Stimulated activated naive CD8-positive, alpha-beta T cell treated with anti-CD3 and anti-CD28 coated beads, Interleukin-15, Interleukin-2, amounts not matched to agents 100 ng/mL and 50 ng/mL, for 24 hours (primary cell): ENCODE data around the gene NBL1.

Source experiments
- H3K27ac Mint-ChIP-seq: one replicate; pipeline ENCODE4 v1.8.0; 2021; ENCODE audit warnings: mild to moderate bottlenecking, mixed read lengths
- H3K27me3 Mint-ChIP-seq: one replicate; pipeline ENCODE4 v1.8.0; 2021; ENCODE audit warnings: mixed read lengths
- H3K36me3 Mint-ChIP-seq: one replicate; pipeline ENCODE4 v1.8.0; 2021; ENCODE audit warnings: low read depth, mixed read lengths
- H3K4me1 Mint-ChIP-seq: one replicate; pipeline ENCODE4 v1.8.0; 2021; ENCODE audit warnings: low read depth, mixed read lengths
- H3K4me3 Mint-ChIP-seq: one replicate; pipeline ENCODE4 v1.8.0; 2021; ENCODE audit warnings: mild to moderate bottlenecking, mixed read lengths
- H3K9me3 Mint-ChIP-seq: one replicate; pipeline ENCODE4 v1.8.0; 2021; ENCODE audit warnings: mixed read lengths

Gene NBL1

DNA sequence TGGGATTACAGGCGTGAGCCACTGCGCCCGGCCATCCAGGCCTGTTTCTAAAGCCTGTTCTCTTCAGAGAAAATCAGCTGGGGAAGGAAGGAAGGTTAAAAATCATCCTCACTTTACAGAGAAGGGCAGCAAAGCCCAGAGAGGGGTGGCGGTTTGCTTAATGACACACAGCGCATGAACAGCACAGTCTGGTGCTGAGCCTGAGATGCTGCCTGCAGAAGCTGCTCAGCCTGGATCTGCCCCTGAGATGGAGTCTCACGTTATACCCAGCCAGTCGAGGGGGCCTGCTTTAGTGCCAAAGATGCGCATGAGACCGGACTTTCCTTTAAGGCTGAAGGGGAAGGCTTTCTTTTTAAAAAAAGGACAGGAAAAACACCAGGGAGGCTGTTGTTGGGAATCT, 41.9 kb downstream of the NBL1 start:
- no peak overlapping the region for H3K27ac Mint-ChIP-seq
- no peaks in the 10 kb centered on the region for H3K9me3 Mint-ChIP-seq
- H3K4me3 Mint-ChIP-seq, result no peak overlapping the region
- H3K27me3 Mint-ChIP-seq, result no peaks in the 10 kb centered on the region
- H3K4me1 Mint-ChIP-seq, result peaks cover 25% of the 10 kb centered on the region
- H3K36me3 Mint-ChIP-seq, result peaks cover 27% of the 10 kb centered on the region

DNA sequence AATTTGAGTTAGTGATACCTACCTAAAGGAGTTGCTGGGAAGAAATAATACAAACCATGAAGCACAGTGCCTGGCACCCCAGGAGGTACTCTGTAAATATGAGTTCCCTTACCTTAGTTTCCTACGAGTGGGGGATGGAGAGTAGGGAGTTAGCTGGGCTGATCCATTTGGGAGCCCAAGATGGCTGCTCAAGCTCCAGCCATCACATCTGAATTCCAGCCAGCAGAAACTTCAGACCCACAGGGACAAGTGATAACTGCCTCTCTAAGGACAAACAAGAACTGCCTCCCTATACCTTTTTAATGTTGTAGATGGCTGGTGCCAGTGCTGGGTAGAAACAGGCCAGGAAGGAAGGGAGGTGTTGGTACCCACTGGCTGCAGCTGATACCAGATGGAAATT, 43.3 kb downstream of the NBL1 start:
- peaks cover 40% of the 10 kb centered on the region for H3K36me3 Mint-ChIP-seq
- no peaks in the 10 kb centered on the region for H3K27me3 Mint-ChIP-seq
- H3K27ac Mint-ChIP-seq, result no peak overlapping the region
- H3K4me1 Mint-ChIP-seq, result peaks cover 30% of the 10 kb centered on the region
- no peaks in the 10 kb centered on the region for H3K9me3 Mint-ChIP-seq
- no peak overlapping the region for H3K4me3 Mint-ChIP-seq

DNA sequence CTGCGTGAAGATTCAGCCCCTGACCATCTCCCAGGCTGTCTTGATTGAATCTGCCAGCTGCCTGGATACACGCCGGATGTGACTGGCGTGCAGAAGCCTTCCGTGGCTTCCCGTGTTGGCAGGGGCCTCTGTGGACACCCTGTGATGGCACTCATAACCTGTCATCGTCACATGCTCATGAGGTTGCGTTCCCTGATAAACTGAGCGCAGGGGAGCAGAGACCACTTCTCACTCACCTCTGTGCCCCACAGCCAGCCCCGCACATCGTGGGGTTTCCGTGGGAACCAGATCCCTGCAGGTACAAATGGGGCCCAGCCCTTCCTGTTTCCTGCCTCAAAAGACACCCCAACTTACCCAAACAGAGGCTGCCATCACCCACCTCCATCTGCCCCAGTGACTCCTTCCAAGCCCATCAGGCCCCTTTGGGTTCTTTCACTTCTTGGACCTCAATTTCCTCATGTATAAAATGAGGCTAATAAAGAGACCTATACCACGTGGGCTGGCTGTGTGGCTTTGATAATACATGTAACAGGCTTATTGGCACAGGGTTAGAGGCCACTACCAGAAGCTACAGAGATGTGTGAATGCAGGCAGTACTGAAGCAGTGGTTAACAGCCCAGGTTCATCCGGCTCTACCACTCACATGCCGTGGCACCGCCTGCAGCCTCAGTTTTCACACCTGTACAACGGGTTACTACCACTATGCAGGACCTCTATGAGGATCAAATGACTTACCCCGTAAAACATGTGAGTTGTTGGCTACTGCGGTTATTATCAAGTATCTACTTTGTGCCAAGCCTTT, 44.1 kb downstream of the NBL1 start:
- Mint-ChIP-seq H3K36me3 (peaks cover 40% of the 10 kb centered on the region), H3K27me3 (no peaks in the 10 kb centered on the region), H3K4me1 (peaks cover 30% of the 10 kb centered on the region), H3K27ac (peak overlapping the region; percentile 12), H3K4me3 (no peak overlapping the region), H3K9me3 (no peaks in the 10 kb centered on the region)

DNA sequence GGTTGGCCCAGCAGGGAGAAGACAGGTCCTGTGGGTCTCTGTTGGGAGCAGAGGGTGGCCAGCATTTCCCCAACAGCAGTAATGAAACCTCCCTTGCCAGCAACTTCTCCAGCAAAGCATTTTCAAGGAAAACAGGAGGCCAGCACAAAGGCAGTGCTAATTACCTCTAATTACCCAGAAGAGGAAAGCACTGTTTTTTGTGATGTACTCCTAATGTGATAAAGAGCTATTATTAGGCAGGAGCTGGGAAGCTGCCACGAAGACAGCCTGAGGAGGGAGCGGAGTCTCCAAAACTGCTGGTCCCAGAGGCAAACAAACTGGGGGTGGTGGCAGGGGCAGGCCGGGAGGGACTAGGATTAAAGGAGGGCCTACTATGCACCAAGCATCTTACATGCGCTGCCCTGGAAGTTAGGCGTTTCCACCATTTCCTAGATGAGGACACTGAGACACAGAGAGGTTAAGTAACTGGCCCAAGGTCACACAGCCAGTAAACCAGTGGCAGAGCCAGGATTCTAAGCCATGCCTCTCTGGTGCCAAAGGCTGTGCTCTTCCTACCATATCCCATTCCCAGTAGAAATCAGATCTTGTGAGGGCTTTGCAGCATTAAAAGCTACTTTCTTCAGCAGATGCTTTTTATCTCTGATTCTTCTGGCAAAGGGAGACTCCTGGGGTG, 45.1 kb downstream of the NBL1 start:
- peaks cover 30% of the 10 kb centered on the region for H3K4me1 Mint-ChIP-seq
- H3K4me3 Mint-ChIP-seq, result no peak overlapping the region
- H3K9me3 Mint-ChIP-seq, result no peaks in the 10 kb centered on the region
- H3K27me3 Mint-ChIP-seq, result no peaks in the 10 kb centered on the region
- H3K27ac Mint-ChIP-seq, result no peak overlapping the region
- peaks cover 40% of the 10 kb centered on the region for H3K36me3 Mint-ChIP-seq

DNA sequence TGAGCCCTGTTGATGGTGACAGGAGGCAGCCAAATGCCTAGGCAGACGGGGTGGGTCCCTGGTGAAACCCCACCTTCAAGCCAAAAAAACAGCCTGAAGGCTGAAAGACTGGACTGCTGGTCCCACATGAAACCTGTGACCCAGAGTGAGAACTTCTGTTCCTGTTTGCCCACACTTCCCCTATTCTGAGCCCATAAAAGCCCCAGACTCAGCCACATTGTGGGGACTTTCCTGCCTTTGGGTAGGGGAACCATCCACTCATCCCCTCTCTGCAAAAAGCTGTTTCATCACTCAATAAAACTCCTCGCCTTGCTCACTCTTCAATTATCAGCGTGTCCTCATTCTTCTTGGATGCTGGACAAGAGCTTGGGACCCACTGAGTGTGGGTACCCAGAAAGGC, 45.7 kb downstream of the NBL1 start:
- Mint-ChIP-seq H3K9me3 (no peaks in the 10 kb centered on the region), H3K4me1 (peaks cover 30% of the 10 kb centered on the region), H3K4me3 (no peak overlapping the region), H3K27me3 (no peaks in the 10 kb centered on the region), H3K27ac (no peak overlapping the region), H3K36me3 (peaks cover 40% of the 10 kb centered on the region)

DNA sequence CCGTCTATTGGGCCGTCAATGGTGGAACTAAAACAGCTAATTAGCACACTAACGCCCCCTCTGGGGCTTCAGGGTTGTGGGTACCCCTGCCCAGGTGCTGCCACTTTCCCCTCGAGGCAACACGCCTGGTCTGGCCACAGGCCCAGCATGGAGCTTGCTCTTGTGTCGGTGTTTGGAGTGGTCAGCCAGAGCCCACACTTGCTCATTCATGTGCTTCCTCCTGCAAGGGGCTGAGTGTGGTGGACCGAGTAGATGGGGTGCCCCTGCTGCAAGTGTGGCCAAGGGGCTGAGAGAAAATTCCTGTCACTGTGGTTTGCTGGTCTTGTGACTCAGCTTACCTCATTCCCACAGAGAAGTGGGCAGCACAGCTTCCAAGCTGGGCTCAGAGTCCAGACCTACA, 46.2 kb downstream of the NBL1 start:
- H3K4me3 Mint-ChIP-seq, result no peak overlapping the region
- no peaks in the 10 kb centered on the region for H3K27me3 Mint-ChIP-seq
- H3K4me1 Mint-ChIP-seq, result peaks cover 30% of the 10 kb centered on the region
- H3K36me3 Mint-ChIP-seq, result peaks cover 40% of the 10 kb centered on the region
- H3K9me3 Mint-ChIP-seq, result no peaks in the 10 kb centered on the region
- no peak overlapping the region for H3K27ac Mint-ChIP-seq

DNA sequence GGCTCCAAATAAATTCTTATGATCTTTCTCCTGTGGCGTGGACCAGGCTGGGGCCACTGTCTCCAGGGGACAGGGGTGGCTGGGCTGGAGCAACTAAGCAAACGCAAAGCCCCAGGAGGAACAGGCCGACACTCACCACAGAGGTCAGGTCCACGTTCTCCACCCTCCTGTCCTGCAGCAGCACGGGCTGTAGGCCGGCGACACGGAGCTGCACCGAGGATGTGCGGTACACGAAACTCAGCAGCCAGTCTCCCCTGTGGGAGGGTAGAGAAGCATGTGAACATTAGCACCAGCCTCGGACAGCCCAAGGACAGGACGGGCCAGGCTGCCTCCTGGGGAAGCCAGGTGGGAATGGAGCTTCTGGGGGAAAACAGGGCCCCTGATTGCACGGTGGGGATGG, 50.2 kb downstream of the NBL1 start:
- H3K9me3 Mint-ChIP-seq, result no peaks in the 10 kb centered on the region
- H3K27me3 Mint-ChIP-seq, result no peaks in the 10 kb centered on the region
- H3K36me3 Mint-ChIP-seq, result peaks cover 32% of the 10 kb centered on the region
- no peak overlapping the region for H3K4me3 Mint-ChIP-seq
- H3K27ac Mint-ChIP-seq, result no peak overlapping the region
- peaks cover 9% of the 10 kb centered on the region for H3K4me1 Mint-ChIP-seq

DNA sequence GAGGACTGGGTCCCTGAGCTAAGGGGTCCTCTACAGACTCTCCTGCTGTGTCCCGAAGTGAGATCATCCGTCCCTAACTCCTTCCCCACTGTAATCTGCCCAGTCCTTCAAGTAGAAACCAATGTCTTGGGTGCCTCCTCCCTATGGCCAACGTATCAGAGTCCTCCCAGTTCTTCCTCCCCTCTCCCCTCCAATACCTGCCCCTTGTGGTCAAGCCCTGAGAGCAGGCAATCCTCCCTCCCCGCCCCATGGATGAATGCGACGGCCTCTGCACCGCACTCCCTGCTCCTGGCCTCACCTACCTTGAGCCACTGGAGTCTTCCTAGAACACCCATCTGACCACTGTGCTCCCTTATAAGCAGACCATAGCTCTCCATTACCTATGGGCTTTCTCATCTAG, 51.7 kb downstream of the NBL1 start:
- H3K4me1 Mint-ChIP-seq, result peaks cover 4% of the 10 kb centered on the region
- H3K4me3 Mint-ChIP-seq, result no peak overlapping the region
- no peaks in the 10 kb centered on the region for H3K27me3 Mint-ChIP-seq
- H3K9me3 Mint-ChIP-seq, result no peaks in the 10 kb centered on the region
- no peak overlapping the region for H3K27ac Mint-ChIP-seq
- peaks cover 22% of the 10 kb centered on the region for H3K36me3 Mint-ChIP-seq

DNA sequence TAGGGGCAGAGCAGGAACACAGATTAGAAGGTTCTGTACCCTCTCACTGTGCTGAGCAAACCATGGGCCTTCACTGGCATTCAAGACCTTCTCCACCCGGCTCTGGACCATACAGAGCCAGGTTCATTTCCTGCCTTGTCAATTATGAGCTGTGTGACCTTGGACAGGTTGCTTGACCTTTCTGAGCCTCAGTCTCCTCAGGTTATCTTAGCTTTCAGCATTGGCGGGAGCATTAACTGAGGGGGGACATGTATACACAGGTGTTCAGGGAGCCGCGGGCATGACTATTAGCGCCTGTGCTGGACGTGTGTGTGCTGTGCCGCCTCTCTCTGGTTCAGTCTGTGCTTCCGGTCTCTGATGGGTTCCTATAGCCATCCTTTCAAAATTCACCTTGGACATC, 52.7 kb downstream of the NBL1 start:
- H3K27me3 Mint-ChIP-seq, result no peaks in the 10 kb centered on the region
- no peak overlapping the region for H3K27ac Mint-ChIP-seq
- peaks cover 13% of the 10 kb centered on the region for H3K36me3 Mint-ChIP-seq
- no peak overlapping the region for H3K4me3 Mint-ChIP-seq
- H3K9me3 Mint-ChIP-seq, result no peaks in the 10 kb centered on the region
- no peaks in the 10 kb centered on the region for H3K4me1 Mint-ChIP-seq

DNA sequence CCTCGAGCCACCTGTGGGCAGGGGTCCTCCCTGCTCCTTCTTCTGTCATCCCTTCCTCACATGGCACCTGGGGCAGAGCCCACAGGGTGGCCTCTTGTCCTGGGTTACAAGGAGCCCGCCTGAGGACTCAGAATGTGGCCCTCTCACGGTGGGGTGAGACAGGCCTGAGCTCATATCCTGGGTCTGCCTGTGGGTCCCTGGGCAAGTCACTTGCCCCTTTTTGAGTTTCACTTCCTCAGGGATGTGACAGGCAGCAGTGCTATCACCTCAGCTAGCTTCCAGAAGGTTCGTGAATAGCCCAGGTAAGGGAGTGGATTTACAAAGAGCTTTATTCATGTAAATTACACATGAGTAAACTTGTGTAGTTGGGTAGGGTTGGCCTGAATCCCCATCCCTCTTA, 54.1 kb downstream of the NBL1 start:
- H3K4me3 Mint-ChIP-seq, result no peak overlapping the region
- H3K27ac Mint-ChIP-seq, result no peak overlapping the region
- H3K9me3 Mint-ChIP-seq, result no peaks in the 10 kb centered on the region
- H3K36me3 Mint-ChIP-seq, result peaks cover 8% of the 10 kb centered on the region
- no peaks in the 10 kb centered on the region for H3K27me3 Mint-ChIP-seq
- no peaks in the 10 kb centered on the region for H3K4me1 Mint-ChIP-seq

DNA sequence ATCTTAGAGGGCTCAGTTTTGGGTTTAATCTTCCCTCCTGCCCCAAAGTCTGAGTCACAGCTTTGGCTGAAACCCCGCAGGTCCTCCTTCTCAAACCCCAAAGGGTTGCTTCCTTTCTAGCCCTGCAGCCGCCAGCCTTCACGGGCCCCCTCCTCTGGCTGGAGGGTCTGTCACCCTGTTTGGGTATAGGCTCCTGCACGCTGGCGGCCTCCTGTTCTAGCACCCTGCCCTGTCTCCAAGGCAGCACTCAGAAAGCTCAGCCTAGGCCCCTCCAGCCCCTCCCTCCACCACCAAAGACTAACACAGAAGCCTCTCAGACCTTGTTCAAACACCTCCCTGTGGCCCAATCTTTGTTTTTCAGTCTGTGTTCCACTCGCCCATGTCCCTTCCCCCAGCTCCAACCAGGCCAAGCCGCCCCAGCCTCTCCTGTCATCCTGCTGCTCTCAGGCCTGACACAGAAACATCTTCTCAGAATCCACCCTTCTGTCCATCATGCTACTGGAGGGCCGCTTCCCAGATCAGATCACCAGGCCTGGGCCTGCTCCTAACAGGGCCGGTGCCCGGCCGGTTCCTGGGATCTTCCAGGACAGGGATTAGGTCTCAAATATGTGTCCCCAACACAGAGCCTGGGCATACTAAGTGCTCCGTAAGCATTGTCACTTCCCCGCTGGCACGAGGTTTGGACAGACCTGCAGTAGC, 56.1 kb downstream of the NBL1 start:
- no peaks in the 10 kb centered on the region for H3K9me3 Mint-ChIP-seq
- no peak overlapping the region for H3K27ac Mint-ChIP-seq
- H3K4me3 Mint-ChIP-seq, result no peak overlapping the region
- no peaks in the 10 kb centered on the region for H3K4me1 Mint-ChIP-seq
- H3K36me3 Mint-ChIP-seq, result peaks cover 8% of the 10 kb centered on the region
- no peaks in the 10 kb centered on the region for H3K27me3 Mint-ChIP-seq

DNA sequence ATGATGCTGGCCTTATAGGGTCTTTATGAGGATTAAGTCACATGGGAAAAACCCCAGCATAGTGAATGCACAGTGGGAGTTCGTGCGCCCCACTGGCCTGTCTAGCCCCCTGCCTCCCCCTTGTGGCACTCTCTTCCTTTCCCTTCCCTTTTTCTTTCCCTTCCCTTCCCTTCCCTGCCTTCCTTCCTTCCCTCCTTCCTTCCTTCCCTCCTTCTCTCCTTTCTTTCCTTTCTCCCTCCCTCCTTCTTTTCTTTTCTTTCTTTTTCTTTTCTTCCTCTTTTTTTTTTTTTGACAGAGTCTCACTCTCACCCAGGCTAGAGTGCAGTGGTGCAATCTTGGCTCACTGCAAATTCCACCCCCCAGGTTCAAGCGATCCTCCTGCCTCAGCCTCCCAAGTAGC, 59.2 kb downstream of the NBL1 start:
- Mint-ChIP-seq H3K27ac (no peak overlapping the region), H3K27me3 (no peaks in the 10 kb centered on the region), H3K9me3 (no peaks in the 10 kb centered on the region), H3K4me3 (no peak overlapping the region), H3K36me3 (peaks cover 1% of the 10 kb centered on the region), H3K4me1 (no peaks in the 10 kb centered on the region)

DNA sequence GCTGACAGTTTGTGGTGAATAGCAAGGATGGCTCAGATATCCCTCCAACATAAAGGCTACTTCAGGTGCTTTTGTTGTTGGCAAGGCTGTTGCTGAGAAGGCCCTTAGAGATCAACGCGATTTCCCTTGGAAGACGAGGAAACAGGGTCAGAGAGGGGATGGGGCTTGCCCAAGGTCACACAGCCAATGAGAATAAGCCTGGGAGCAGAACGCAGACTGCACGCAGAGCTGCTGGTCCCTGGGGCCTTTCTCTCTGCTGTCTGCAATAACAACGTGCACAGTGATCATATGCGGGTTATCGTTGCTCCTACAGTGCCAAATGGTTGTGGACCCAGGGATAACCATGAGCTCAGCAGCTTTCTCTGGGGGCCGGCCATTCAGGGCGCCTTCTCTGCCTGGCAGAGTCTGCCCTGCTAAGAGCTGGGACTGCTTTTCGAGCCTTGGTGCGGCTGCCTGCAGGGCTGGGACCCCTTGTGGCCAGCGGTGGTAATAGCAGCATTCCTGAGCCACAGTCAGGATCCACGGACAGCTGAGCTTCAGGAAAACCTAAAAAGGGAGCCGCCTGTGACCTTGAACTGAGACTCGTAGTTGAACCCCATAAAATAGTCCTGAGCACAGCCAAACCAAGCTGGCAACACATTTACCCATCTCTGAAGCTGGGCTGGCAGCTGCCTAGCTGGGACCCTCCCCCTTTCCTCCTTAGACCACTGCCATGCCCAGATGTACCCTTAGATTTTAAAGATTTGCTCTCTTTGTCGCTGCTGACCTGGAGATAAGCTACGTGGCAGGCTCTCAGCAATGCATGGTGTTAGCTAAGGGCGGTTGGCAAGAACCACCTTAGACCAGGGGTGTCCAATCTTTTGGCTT, 60.4 kb downstream of the NBL1 start:
- H3K27ac Mint-ChIP-seq, result no peak overlapping the region
- H3K9me3 Mint-ChIP-seq, result no peaks in the 10 kb centered on the region
- no peaks in the 10 kb centered on the region for H3K36me3 Mint-ChIP-seq
- H3K4me1 Mint-ChIP-seq, result no peaks in the 10 kb centered on the region
- no peaks in the 10 kb centered on the region for H3K27me3 Mint-ChIP-seq
- no peak overlapping the region for H3K4me3 Mint-ChIP-seq

DNA sequence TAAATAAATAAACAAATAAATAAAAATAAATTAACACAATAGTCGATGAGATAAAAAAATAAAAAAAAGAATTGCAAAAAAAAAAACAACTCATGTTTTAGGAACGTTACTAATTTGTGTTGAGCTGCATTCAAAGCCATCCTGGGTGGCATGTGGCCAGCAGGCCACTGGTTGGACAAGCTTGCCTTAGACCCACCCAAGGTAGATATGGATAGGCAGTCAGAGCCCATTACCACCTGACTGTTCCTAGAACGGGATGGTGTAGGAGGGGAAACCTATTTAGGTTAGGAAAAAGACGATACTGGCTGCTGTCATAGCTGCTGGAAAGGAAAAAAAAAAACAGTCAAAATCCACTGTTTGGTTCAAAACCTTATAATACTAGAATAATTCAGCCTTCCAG, 61.4 kb downstream of the NBL1 start:
- Mint-ChIP-seq H3K27ac (no peak overlapping the region), H3K4me1 (peaks cover 4% of the 10 kb centered on the region)

DNA sequence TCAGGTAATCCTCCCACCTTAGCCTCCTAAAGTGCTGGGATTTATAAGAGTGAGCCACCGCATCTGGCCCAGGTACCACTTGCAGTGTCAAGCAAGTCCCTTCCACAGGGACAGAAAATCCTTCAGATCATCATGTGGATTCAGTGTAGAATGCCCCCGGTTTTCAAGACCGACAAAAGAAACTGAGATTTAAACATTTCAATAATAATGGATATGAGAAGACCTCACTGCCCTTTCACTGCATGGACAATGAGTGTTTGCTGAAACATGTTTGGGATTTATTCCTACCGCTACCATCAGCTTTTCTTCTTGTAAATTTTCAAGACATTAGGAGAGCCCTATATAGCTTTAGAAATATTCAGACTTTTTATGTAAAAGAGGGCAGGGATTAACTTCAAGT, 62.0 kb downstream of the NBL1 start:
- peaks cover 10% of the 10 kb centered on the region for H3K4me1 Mint-ChIP-seq
- peaks cover 8% of the 10 kb centered on the region for H3K36me3 Mint-ChIP-seq
- no peaks in the 10 kb centered on the region for H3K9me3 Mint-ChIP-seq
- no peak overlapping the region for H3K27ac Mint-ChIP-seq
- H3K4me3 Mint-ChIP-seq, result no peak overlapping the region
- no peaks in the 10 kb centered on the region for H3K27me3 Mint-ChIP-seq

More for the DNA sequence above, 61.4 kb downstream of the NBL1 start:
- no peaks in the 10 kb centered on the region for H3K9me3 Mint-ChIP-seq
- H3K27me3 Mint-ChIP-seq, result no peaks in the 10 kb centered on the region
- peaks cover 4% of the 10 kb centered on the region for H3K36me3 Mint-ChIP-seq
- H3K4me3 Mint-ChIP-seq, result no peak overlapping the region
